Esophagus muscularis mucosa (tissue), 4 donors: ENCODE data around the gene TNK2.
"Not testable (repeated sequence)": the region's sequence is repeated elsewhere in the genome, so short reads cannot be mapped to it uniquely, and the experiment has no call there.

Source experiments
- CTCF ChIP-seq, 3 experiments: fragments of 200-600 bp in 2 of 3; fragments of 450-650 bp in 1 of 3; sonication (generic) in 2 of 3; IDR thresholded peaks; one replicate each; pipeline ENCODE4 v1.5.1; 2017 to 2019; ENCODE audit warnings: antibody characterized with exemption in 3 of 3, mild to moderate bottlenecking in 2 of 3, moderate library complexity in 1 of 3
- EP300 ChIP-seq: sonication (generic); formaldehyde crosslinking; IDR thresholded peaks from one replicate; pipeline ENCODE4 v1.6.1; 2017; ENCODE audit warnings: antibody characterized with exemption
- POLR2A ChIP-seq: fragments of 450-650 bp; IDR thresholded peaks from one replicate; pipeline ENCODE4 v1.6.1; 2017; ENCODE audit warnings: antibody characterized with exemption, moderate library complexity, mild to moderate bottlenecking, low read depth
- POLR2AphosphoS5 ChIP-seq, 2 donors: sonication (generic); formaldehyde crosslinking; IDR thresholded peaks; one replicate each; pipeline ENCODE4 v1.6.1; 2017; ENCODE audit warnings: antibody characterized with exemption in 2 of 2

GRCh38 chr3:195946910-195947699, 38.8 kb upstream of the TNK2 start:
- not testable (repeated sequence) for TF ChIP-seq CTCF (IDR thresholded peaks at IDR 0.05); POLR2A; POLR2AphosphoS5 (IDR thresholded peaks at IDR 0.05); EP300
